GM12891 (cell line): ENCODE measurements around the gene TBC1D32.

Experiments used
- POLR2A ChIP-seq: IDR thresholded peaks from 2 replicates; pipeline ENCODE4 v1.6.1; 2011; ENCODE audit warnings: low read depth, low read length, control low read depth
- POLR2AphosphoS5 ChIP-seq: IDR thresholded peaks from 2 replicates; pipeline ENCODE4 v1.6.1; 2011; ENCODE audit warnings: low read depth, low read length, control low read depth
- SPI1 ChIP-seq: IDR thresholded peaks from 2 replicates; pipeline ENCODE4 v1.6.1; 2011; ENCODE audit warnings: low read depth, low read length, control low read depth

DNA sequence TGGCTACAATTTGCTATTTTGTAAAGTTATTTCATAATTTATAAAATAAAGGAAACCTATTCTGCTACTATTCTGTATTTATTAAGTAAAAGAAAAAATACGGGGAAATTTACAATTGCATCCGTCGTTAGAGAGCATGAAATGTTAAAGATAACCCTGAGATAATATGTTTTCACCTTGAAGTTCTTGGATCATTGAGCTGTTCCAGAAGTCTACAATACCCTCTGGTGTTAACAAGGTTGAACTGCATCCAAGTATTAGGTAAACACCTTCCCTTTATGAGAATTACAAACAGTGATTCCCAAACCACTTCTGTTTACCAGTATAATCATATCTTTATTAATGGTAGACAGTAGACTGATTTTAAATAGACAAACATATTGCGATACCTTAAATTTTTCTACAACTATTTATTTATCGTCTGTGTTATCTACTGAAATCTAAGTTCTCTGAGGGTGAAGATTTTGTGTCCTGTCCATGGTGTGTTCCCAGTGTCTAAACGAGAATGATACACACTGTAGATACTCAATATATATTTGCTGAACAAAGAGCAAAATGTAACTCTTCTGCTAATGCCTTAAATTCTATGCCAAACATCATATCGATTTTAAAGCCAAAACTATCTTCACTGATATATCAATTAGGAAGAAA lies 28.2 kb downstream of the TBC1D32 start:
- TF ChIP-seq POLR2AphosphoS5 (no peak), POLR2A (no peak), SPI1 (no peak)
